Measurements from ENCODE around the gene KY.

DNA sequence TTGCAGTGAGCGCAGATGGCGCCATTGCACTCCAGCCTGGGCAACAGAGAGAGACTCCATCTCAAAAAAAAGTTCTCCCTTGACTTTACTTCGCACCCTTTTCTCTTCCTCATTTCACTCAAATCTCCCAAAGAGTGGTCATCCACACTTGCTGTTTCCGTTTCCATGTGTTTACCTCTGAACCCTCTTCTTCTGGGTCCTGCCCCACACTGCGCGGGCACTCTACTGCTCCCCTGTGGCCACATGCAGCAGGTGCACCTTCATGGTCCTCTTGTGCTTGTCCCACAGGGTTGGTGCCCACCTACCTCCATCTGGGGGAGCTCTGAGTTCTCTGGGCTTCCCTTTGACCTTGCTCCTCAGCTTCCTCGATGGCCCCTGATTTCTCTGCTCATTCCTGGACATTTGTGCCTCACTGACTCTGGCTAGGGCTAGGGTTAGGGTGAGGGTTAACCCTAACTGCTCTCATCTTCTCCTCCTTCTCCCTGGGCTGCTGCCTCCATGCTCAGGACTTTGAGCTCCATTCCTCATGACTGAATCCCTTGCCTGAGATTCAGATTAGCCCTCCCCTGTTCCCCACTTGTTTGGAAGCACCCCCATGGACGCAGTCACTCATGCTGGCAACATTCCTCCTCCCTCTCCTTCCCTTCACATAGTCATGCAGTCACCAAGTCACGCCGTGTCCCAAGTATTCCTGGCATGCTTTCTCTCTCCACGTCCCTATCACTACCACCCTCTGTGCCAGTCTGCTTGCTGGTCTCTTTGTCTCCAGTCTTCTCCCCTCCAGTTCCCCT is 26.6 kb upstream of the KY start:
- TF ChIP-seq, protein P1, sequence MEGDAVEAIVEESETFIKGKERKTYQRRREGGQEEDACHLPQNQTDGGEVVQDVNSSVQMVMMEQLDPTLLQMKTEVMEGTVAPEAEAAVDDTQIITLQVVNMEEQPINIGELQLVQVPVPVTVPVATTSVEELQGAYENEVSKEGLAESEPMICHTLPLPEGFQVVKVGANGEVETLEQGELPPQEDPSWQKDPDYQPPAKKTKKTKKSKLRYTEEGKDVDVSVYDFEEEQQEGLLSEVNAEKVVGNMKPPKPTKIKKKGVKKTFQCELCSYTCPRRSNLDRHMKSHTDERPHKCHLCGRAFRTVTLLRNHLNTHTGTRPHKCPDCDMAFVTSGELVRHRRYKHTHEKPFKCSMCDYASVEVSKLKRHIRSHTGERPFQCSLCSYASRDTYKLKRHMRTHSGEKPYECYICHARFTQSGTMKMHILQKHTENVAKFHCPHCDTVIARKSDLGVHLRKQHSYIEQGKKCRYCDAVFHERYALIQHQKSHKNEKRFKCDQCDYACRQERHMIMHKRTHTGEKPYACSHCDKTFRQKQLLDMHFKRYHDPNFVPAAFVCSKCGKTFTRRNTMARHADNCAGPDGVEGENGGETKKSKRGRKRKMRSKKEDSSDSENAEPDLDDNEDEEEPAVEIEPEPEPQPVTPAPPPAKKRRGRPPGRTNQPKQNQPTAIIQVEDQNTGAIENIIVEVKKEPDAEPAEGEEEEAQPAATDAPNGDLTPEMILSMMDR (conservative IDR thresholded peaks at IDR 0.05; ENCODE audit: low read depth, low read length): peak; percentile 65
- TF ChIP-seq EZH2 (IDR thresholded peaks at IDR 0.05; ENCODE audit: borderline replicate concordance, low read depth, low read length, poor library complexity, severe bottlenecking): no peak
